OCI-M1 (cell line): ENCODE results near the gene ATXN10.

Source experiments
- DNase-seq: peaks from one replicate; lab custom pipeline; 2025; lab: John Stamatoyannopoulos, UW

The ATXN10 gene

DNA sequence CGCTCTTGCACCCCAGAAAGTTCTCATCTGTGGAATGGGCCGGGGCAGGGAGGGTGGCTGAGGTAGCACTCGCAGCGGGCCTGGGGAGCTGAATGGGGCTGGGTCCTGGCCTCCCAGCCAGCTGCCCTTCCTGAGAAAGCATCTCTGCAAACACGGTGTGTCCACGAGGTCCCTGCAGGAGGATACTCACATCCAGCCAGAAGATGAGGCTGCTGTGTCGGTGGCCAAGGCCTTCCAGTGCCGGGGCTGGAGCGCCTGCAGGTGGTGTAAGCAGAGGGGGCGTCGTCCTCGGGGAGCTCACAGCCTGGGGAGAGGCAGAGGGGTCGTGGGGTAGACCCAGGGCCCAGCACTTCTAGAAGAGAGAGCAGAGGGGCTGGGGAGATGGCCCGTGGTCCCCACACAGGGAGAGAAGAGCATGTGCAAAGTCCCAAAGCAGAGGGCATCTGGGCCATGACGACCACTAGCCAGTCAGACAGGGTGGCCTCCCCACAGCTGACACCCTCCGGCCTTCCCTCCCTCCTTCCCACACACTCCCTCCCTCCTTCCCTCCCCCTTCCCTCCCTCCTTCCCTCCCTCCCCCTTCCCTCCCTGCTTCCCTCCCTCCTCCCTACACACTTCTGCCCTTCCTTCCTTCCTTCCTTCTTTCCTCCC, 207.4 kb downstream of the ATXN10 start:
- no peak for DNase-seq

GRCh38 chr22:45879552-45879949, 207.9 kb downstream of the ATXN10 start:
- no peak for DNase-seq

DNA sequence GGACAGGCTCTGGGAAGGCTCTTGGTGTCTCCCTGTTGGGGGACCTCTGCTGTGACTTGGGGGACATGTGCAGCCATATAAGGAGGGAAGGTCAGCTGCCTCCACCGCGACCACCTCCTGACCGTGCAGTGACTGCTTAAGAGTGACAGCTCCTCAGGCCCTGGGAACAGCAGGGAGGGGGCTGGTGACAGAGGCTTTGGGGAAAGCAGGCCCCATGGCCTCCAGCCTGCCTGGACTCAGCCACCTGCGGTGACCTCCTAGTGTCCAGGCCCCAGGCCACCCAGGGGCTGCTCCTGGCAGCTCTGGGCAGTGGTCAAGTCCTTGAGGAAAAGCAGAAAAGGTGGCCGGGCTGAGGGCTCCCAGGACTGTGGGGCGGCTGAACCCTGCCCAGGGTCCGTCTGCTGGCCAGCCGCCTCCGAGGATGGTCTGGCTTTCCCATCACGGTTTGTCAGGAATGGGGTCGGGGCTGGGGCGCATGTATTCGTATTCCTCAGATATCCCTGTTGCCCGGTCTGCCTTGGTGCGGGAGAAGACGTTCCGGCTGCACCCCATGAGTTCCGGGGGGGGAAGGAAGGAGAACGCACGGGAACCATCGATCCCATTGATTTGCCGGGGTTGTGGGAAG, 208.6 kb downstream of the ATXN10 start:
- DNase-seq, result no peak

GRCh38 chr22:45880716-45881523, 209.3 kb downstream of the ATXN10 start:
- no peak for DNase-seq

DNA sequence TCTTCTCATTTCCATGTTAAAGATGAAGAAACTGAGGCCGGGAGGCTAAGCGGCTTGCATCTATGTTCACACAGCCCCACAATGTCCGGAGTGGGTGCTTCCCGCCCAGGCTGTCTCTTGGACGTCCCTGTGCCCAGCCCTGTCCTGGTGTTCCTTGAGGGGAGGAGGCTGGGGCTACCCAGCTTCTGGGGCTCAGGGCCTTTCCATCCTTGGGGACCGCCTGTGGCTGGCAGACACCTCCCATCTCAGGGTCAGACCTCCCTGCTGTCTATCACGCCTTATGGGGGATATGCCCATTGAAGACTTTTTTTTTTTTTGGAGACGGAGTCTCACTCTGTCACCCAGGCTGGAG, 209.9 kb downstream of the ATXN10 start:
- DNase-seq, result no peak

DNA sequence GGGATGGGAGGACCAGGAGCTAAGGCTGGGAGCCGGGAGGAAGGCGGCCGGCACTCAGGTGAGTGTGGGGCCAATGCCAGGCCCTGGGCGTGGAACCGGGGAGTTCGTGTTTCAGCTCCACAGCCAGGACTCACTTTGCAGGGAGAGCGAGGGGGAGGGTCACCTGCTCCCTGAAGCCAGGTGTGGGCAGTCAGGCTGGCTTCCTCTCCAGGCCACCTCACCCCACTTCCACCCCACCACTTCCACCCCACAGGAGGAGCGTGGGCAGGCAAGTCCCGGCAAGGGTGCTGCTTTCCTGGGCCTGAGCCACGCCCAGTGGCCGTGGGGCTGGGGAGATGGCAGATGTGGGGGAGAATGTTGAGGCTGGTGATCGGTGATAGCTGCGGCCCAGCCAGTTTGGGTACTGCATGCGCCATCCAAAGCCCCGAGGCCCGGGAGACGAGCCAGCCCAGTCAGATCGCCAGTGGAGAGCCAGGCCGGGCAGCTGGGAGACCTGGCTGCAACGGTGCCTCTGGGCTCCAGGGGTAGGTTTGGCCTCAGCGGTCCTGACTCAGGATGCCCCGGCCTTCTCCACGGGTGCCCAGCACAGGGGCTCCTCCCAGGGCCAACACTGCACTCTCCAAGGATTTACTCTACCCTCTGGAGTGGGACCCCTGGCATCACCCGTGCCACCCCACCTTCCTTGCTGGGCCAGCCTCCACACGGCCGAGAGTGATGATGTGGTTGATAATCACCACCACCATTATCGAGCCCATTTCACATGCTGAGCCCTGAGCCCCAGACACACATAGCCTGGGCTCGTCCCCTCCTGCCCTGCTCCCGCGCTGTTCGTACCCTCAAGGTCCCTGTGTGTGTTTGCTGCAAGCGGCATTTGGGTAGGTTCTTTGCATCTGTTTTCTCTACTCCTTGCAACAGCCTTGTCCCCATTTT, 211.5 kb downstream of the ATXN10 start:
- DNase-seq, result no peak

DNA sequence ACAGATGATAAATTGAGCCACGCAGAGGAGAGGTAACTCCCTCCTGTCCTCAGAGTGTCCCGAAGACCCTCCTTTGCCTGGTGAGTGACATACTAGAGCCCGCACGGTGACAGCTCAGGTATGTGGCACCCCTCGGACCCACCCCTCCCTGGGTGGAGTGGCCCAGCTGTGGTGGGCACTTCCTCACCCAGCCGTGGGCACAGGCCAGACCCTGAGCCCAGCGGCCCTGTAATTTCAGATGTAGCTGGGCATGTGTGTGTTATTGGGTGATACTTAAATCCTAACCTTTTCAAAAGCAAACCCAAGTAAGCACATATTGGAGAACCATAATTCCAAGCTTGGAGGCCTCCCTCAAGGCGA, 212.2 kb downstream of the ATXN10 start:
- no peak for DNase-seq

GRCh38 chr22:45884201-45885062, 212.8 kb downstream of the ATXN10 start:
- no peak for DNase-seq

GRCh38 chr22:45885171-45885840, 213.7 kb downstream of the ATXN10 start:
- DNase-seq, result no peak

- no peak for DNase-seq
Observed at GRCh38 chr22:45885941-45886395, 214.3 kb downstream of the ATXN10 start.

- no peak for DNase-seq
Observed at GRCh38 chr22:45886540-45886939, 214.9 kb downstream of the ATXN10 start.

DNA sequence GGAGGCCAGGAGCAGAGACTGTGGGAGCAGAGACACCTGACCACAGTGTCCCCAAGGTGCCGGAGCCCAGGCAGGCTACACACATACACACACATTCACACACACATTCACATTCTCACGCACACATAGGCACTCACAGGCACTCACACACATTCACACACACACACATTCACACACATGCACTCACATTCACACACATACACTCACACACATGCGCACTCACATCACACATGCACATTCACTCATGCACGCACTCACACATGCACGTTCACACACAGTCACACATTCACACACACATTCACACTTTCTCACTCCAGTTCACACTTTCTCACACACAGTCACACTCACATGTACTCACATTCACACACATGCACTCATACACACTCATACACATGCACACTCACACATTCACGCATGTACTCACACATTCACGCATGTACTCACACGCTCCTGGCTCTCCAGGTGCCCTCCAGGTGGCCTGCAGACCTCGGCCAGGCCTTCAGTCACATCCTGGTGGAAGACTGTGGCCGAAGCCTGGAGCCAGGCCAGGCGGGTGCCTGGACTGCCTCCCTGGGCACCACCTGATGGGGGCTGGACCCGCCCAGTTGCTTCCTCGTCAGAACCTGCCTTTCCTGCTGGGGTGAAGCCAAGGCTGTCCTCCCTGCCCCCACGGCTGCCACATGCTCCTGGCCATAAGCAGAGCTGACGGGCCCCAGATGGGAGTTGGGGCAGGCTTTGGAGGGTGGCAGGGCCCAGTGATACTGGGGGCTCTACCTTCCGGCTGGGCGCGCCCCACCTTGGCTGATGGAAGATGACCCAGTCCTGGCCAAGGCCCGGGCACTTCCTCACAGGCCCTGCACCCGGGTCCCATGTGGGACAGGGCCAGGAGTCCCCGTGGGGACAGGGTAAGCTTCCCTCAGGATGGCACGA, 215.8 kb downstream of the ATXN10 start:
- DNase-seq, result no peak

- DNase-seq, result no peak
Observed at GRCh38 chr22:45888221-45889092, 216.8 kb downstream of the ATXN10 start.

DNA sequence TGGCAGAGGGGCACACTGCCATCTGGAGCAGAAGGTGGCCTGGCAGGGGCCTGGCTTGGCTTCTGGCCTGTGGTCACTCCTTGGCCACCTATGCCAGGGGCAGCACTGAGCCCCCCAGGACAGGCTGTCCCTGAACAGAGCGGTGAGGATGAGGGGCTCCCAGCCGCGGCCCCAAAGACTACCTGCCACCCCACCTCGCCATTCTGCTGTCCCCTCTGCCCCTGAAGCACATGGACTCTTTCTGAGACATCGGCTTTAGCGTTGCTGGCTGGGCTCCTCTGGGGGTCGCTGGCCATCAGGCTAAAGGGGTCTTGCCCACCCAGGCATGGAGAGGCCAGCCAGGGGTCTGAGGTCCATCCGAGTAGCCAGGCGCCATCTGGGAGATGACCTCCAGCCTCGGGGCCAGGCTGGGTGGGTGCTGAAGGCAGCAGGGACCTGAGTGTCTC, 217.5 kb downstream of the ATXN10 start:
- DNase-seq, result no peak

DNA sequence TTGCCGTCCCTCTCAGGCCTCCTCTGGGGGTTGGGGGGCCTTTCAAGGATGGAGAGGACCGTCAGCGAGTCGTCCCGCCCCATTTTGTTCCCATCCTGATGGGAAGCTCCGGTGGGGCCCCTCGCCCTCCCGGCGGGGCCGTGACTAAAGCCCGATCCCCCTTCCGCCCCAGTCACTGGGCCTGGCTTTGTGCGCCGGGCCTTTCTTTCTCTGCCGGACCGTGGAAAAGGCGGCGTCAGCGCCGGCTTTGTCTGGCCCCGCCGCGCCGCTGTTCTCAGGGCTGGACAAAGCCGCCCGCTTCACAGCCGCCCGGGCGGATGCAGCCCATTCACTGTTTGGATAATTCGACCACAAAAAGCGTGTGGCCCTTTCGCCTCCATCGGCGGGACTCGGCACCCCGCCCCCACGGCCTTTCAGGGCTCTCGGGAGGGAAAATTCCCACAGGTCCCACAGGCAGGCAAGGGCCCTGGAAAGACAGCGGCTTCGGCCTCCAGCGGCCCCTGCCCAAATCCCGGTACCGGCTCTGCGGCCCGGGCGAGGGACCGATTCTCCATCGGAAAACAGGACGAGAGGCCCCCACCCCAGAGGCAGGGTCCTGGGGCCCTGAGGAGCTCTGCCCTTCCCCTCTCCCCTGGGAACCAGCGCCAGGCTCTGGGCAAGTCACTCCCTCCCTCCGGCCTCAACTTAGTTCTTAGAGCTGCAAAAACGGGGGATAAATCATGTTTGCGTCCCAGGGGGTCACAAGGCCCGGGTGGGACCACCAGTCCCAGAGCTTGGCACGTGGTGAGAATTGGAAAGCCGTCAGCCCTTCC, 218.1 kb downstream of the ATXN10 start:
- no peak for DNase-seq

DNA sequence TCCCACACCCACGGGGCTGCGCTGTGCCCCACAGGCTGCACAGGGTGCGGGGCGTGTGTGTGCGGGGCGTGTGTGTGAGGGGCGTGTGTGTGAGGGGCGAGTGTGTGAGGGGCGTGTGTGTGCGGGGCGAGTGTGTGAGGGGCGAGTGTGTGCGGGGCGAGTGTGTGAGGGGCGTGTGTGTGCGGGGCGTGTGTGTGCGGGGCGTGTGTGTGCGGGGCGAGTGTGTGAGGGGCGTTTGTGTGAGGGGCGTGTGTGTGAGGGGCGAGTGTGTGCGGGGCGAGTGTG, 218.7 kb downstream of the ATXN10 start:
- no peak for DNase-seq

DNA sequence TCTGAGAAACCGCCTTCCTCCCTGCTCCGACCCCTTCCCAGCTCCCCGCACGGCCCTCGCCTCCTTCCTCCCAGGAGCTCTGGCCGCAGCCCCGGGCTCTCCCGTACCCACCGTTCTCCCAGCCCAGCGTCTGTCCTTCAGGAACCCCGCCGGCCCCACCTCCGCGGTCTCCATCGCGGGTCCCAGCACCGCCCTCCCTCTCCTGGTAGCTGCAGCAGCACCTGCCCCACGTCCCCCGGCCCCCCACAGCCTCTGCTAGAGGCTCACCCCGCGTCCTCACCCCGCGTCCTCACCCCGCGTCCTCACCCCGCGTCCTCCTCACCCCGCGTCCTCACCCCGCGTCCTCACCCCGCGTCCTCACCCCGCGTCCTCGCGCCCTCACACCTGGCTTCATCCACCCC, 219.4 kb downstream of the ATXN10 start:
- no peak for DNase-seq

- no peak for DNase-seq
Observed at GRCh38 chr22:45891471-45891995, 219.9 kb downstream of the ATXN10 start.
